ENCODE results near the gene GGPS1.

GGPS1 gene

GRCh38 chr1:235287208-235287882, 41.0 kb upstream of the GGPS1 start:
- DNase-seq (ENCODE audit: low spot score): no peak
- TF ChIP-seq CTCF (IDR thresholded peaks at IDR 0.05; ENCODE audit: extremely low read depth, insufficient read depth, missing control alignments): no peak
- in situ Hi-C loops (cut with MboI; ENCODE audit: low pct_unique_long_range_greater_than_20kb, low sequenced_read_pairs, unreplicated experiment): no loop called here

GRCh38 chr1:235289859-235290739, 38.3 kb upstream of the GGPS1 start:
- in situ Hi-C loops (cut with MboI; ENCODE audit: low pct_unique_long_range_greater_than_20kb, low sequenced_read_pairs, unreplicated experiment): no loop called here
- DNase-seq (ENCODE audit: low spot score): no peak
- TF ChIP-seq CTCF (IDR thresholded peaks at IDR 0.05; ENCODE audit: extremely low read depth, insufficient read depth, missing control alignments): no peak

GRCh38 chr1:235290740-235291502, 37.4 kb upstream of the GGPS1 start:
- TF ChIP-seq CTCF (IDR thresholded peaks at IDR 0.05; ENCODE audit: extremely low read depth, insufficient read depth, missing control alignments): no peak
- in situ Hi-C loops (cut with MboI; ENCODE audit: low pct_unique_long_range_greater_than_20kb, low sequenced_read_pairs, unreplicated experiment): no loop called here
- no peak for DNase-seq (ENCODE audit: low spot score)

GRCh38 chr1:235291599-235292091, 36.7 kb upstream of the GGPS1 start:
- in situ Hi-C loops (cut with MboI; ENCODE audit: low pct_unique_long_range_greater_than_20kb, low sequenced_read_pairs, unreplicated experiment): no loop called here
- TF ChIP-seq CTCF (IDR thresholded peaks at IDR 0.05; ENCODE audit: extremely low read depth, insufficient read depth, missing control alignments): no peak
- no peak for DNase-seq (ENCODE audit: low spot score)

GRCh38 chr1:235292790-235293189, 35.6 kb upstream of the GGPS1 start:
- in situ Hi-C loops (cut with MboI; ENCODE audit: low pct_unique_long_range_greater_than_20kb, low sequenced_read_pairs, unreplicated experiment): no loop called here
- no peak for TF ChIP-seq CTCF (IDR thresholded peaks at IDR 0.05; ENCODE audit: extremely low read depth, insufficient read depth, missing control alignments)

GRCh38 chr1:235293322-235293942, 34.9 kb upstream of the GGPS1 start:
- in situ Hi-C loops (cut with MboI; ENCODE audit: low pct_unique_long_range_greater_than_20kb, low sequenced_read_pairs, unreplicated experiment): no loop called here
- DNase-seq (ENCODE audit: low spot score): no peak
- no peak for TF ChIP-seq CTCF (IDR thresholded peaks at IDR 0.05; ENCODE audit: extremely low read depth, insufficient read depth, missing control alignments)

More at GRCh38 chr1:235292790-235293189, 35.6 kb upstream of the GGPS1 start:
- no peak for DNase-seq (ENCODE audit: low spot score)

Measured in GM13977 (cell line).